ENCODE results near the gene ITM2C. TPM values are rescaled to one million over a fixed set of nuclear protein-coding genes. Genes with fewer than 3 reads are reported as not detected.

The ITM2C gene
- polyA plus RNA-seq, 1 donor (not counting 4 experiments of a cell fraction or from before 2014, with no cell fraction given): 55.0 TPM

DNA sequence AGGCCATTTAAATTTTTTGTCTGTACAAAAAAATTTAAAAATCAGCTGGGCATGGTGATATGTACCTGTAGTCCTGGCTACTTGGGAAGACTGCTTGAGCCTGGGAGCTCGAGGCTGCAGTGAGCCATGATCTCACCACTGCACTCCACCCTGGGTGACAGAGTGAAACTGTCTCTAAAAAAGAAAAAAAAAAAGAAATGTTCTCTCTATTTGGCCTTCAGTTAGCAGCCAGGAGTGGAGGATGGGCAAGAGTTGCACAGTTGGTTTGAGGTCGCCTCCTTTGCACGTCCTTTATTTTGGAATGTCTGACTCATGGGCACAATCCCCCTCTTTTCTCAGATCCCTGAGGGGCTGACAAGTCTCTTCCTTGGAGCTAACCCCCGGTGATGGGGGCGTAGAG, 26.3 kb downstream of the ITM2C start:
- dilution Hi-C loops (cut with MboI; ENCODE audit: extremely low pct_ligation_motif_present, low sequenced_read_pairs): no loop called here
- Histone ChIP-seq H3K9ac (ENCODE audit: control insufficient read depth, extremely low read depth, insufficient read depth, low read length) (no peak overlapping the region), H3K4me3 (ENCODE audit: control insufficient read depth in 2 of 3, extremely low read depth in 1 of 3, insufficient read depth in 2 of 3, low read depth in 1 of 3, low read length in 3 of 3) (no peak overlapping the region), H3K9me1 (ENCODE audit: control insufficient read depth, extremely low read depth, insufficient read depth, low read length) (no peaks in the 10 kb centered on the region), H3K9me3 (ENCODE audit: control insufficient read depth, low read depth, low read length) (no peaks in the 10 kb centered on the region), H3K4me2 (ENCODE audit: control insufficient read depth, extremely low read depth, insufficient read depth, low read depth, low read length) (no peak overlapping the region), H3K27ac (ENCODE audit: control insufficient read depth, insufficient read depth, low read length) (no peak overlapping the region), H4K20me1 (ENCODE audit: control insufficient read depth, extremely low read depth, insufficient read depth, low read length) (no peaks in the 10 kb centered on the region), H3K4me1 (ENCODE audit: control insufficient read depth, extremely low read depth, insufficient read depth, low read length) (no peaks in the 10 kb centered on the region), H3K36me3 (ENCODE audit: control insufficient read depth in 2 of 2, extremely low read depth in 1 of 2, insufficient read depth in 2 of 2, low read length in 2 of 2) (no peaks in the 10 kb centered on the region), H2AFZ (ENCODE audit: control insufficient read depth, low read length) (no peak overlapping the region), H3K27me3 (ENCODE audit: control insufficient read depth, extremely low read depth, insufficient read depth, low read length) (peaks cover 16% of the 10 kb centered on the region), H3K79me2 (ENCODE audit: control insufficient read depth, insufficient read depth, low read length) (no peaks in the 10 kb centered on the region)
- DNase-seq (ENCODE audit: low read depth, low spot score) (no peak), FAIRE-seq (no peak)
- TF ChIP-seq EZH2 (IDR thresholded peaks at IDR 0.05; ENCODE audit: low read length): no peak
- TF ChIP-seq, protein P1, sequence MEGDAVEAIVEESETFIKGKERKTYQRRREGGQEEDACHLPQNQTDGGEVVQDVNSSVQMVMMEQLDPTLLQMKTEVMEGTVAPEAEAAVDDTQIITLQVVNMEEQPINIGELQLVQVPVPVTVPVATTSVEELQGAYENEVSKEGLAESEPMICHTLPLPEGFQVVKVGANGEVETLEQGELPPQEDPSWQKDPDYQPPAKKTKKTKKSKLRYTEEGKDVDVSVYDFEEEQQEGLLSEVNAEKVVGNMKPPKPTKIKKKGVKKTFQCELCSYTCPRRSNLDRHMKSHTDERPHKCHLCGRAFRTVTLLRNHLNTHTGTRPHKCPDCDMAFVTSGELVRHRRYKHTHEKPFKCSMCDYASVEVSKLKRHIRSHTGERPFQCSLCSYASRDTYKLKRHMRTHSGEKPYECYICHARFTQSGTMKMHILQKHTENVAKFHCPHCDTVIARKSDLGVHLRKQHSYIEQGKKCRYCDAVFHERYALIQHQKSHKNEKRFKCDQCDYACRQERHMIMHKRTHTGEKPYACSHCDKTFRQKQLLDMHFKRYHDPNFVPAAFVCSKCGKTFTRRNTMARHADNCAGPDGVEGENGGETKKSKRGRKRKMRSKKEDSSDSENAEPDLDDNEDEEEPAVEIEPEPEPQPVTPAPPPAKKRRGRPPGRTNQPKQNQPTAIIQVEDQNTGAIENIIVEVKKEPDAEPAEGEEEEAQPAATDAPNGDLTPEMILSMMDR (optimal IDR thresholded peaks at IDR 0.05 in 1 of 3, IDR thresholded peaks at IDR 0.05 in 1 of 3, conservative IDR thresholded peaks at IDR 0.05 in 1 of 3; ENCODE audit: extremely low read depth in 1 of 3, insufficient read depth in 2 of 3, low read length in 3 of 3): no peak

DNA sequence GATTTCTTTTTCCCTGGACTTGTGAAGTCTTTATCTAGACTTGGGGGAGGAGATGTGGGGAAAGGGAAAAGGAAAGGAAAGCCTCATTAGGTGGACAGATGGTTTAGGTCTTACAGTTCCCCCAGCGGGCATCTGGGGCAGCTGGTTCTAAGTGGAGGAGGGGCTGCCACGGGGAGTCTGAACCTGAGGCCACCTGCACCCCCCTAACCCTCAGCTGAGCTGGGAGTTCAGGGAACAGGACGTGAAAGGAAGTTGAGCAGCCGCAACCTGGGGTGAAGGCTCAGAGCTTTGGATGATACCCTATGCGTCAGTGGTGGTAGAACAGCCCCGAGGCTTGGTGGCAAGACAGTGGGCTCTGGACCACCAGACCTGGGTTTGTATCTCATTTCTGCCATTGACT, 26.8 kb downstream of the ITM2C start:
- no peak for FAIRE-seq
- Histone ChIP-seq H3K79me2 (ENCODE audit: control insufficient read depth, insufficient read depth, low read length) (no peaks in the 10 kb centered on the region), H3K4me3 (ENCODE audit: control insufficient read depth in 2 of 3, extremely low read depth in 1 of 3, insufficient read depth in 2 of 3, low read depth in 1 of 3, low read length in 3 of 3) (no peak overlapping the region), H3K36me3 (ENCODE audit: control insufficient read depth in 2 of 2, extremely low read depth in 1 of 2, insufficient read depth in 2 of 2, low read length in 2 of 2) (no peaks in the 10 kb centered on the region), H3K9me3 (ENCODE audit: control insufficient read depth, low read depth, low read length) (no peaks in the 10 kb centered on the region), H3K4me1 (ENCODE audit: control insufficient read depth, extremely low read depth, insufficient read depth, low read length) (no peaks in the 10 kb centered on the region), H3K27me3 (ENCODE audit: control insufficient read depth, extremely low read depth, insufficient read depth, low read length) (peaks cover 16% of the 10 kb centered on the region), H3K9ac (ENCODE audit: control insufficient read depth, extremely low read depth, insufficient read depth, low read length) (no peak overlapping the region), H3K9me1 (ENCODE audit: control insufficient read depth, extremely low read depth, insufficient read depth, low read length) (no peaks in the 10 kb centered on the region), H3K4me2 (ENCODE audit: control insufficient read depth, extremely low read depth, insufficient read depth, low read depth, low read length) (no peak overlapping the region), H3K27ac (ENCODE audit: control insufficient read depth, insufficient read depth, low read length) (no peak overlapping the region), H2AFZ (ENCODE audit: control insufficient read depth, low read length) (no peak overlapping the region), H4K20me1 (ENCODE audit: control insufficient read depth, extremely low read depth, insufficient read depth, low read length) (no peaks in the 10 kb centered on the region)
- no peak for TF ChIP-seq EZH2 (IDR thresholded peaks at IDR 0.05; ENCODE audit: low read length)
- TF ChIP-seq, protein P1 (optimal IDR thresholded peaks at IDR 0.05 in 1 of 3, IDR thresholded peaks at IDR 0.05 in 1 of 3, conservative IDR thresholded peaks at IDR 0.05 in 1 of 3; ENCODE audit: extremely low read depth in 1 of 3, insufficient read depth in 2 of 3, low read length in 3 of 3): no peak
- dilution Hi-C loops (cut with MboI; ENCODE audit: extremely low pct_ligation_motif_present, low sequenced_read_pairs): no loop called here
- no peak for DNase-seq (ENCODE audit: low read depth, low spot score)
